ENCODE measurements around the gene CASK.

Gene CASK

GRCh38 chrX:41857670-41858069, 65.7 kb downstream of the CASK start:
- no peak for DNase-seq (ENCODE audit: low read depth, low spot score)
- H3K27ac ChIP-seq = no peak overlapping the region

GRCh38 chrX:41846714-41847113, 76.6 kb downstream of the CASK start:
- no peak for DNase-seq (ENCODE audit: low read depth, low spot score)
- no peak overlapping the region for H3K27ac ChIP-seq

- no peak for DNase-seq (ENCODE audit: low read depth, low spot score)
- H3K27ac ChIP-seq = no peak overlapping the region
Observed at GRCh38 chrX:41837270-41837944, 85.9 kb downstream of the CASK start.

GRCh38 chrX:41828826-41829225, 94.5 kb downstream of the CASK start:
- DNase-seq (ENCODE audit: low read depth, low spot score) = no peak
- no peak overlapping the region for H3K27ac ChIP-seq

GRCh38 chrX:41827886-41828285, 95.5 kb downstream of the CASK start:
- H3K27ac ChIP-seq = no peak overlapping the region
- no peak for DNase-seq (ENCODE audit: low read depth, low spot score)

GRCh38 chrX:41825796-41826195, 97.6 kb downstream of the CASK start:
- H3K27ac ChIP-seq = no peak overlapping the region
- DNase-seq (ENCODE audit: low read depth, low spot score) = no peak

GRCh38 chrX:41824551-41824950, 98.8 kb downstream of the CASK start:
- no peak for DNase-seq (ENCODE audit: low read depth, low spot score)
- no peak overlapping the region for H3K27ac ChIP-seq

- DNase-seq (ENCODE audit: low read depth, low spot score) = no peak
- H3K27ac ChIP-seq = no peak overlapping the region
Observed at GRCh38 chrX:41823402-41823801, 100.0 kb downstream of the CASK start.

- H3K27ac ChIP-seq = no peak overlapping the region
- DNase-seq (ENCODE audit: low read depth, low spot score) = no peak
Observed at GRCh38 chrX:41822892-41823291, 100.5 kb downstream of the CASK start.

GRCh38 chrX:41808047-41808446, 115.3 kb downstream of the CASK start:
- no peak overlapping the region for H3K27ac ChIP-seq
- DNase-seq (ENCODE audit: low read depth, low spot score) = no peak

GRCh38 chrX:41802958-41803357, 120.4 kb downstream of the CASK start:
- H3K27ac ChIP-seq = no peak overlapping the region
- DNase-seq (ENCODE audit: low read depth, low spot score) = no peak

- DNase-seq (ENCODE audit: low read depth, low spot score) = no peak
- no peak overlapping the region for H3K27ac ChIP-seq
Observed at GRCh38 chrX:41799661-41800060, 123.7 kb downstream of the CASK start.

- no peak overlapping the region for H3K27ac ChIP-seq
- no peak for DNase-seq (ENCODE audit: low read depth, low spot score)
Observed at GRCh38 chrX:41796577-41796976, 126.8 kb downstream of the CASK start.

GRCh38 chrX:41796046-41796445, 127.3 kb downstream of the CASK start:
- DNase-seq (ENCODE audit: low read depth, low spot score) = no peak
- H3K27ac ChIP-seq = no peak overlapping the region

- DNase-seq (ENCODE audit: low read depth, low spot score) = no peak
- H3K27ac ChIP-seq = no peak overlapping the region
Observed at GRCh38 chrX:41789374-41789773, 134.0 kb downstream of the CASK start.

- H3K27ac ChIP-seq = no peak overlapping the region
- DNase-seq (ENCODE audit: low read depth, low spot score) = no peak
Observed at GRCh38 chrX:41785685-41786084, 137.7 kb downstream of the CASK start.

GRCh38 chrX:41781500-41781899, 141.9 kb downstream of the CASK start:
- no peak overlapping the region for H3K27ac ChIP-seq
- DNase-seq (ENCODE audit: low read depth, low spot score) = no peak

- DNase-seq (ENCODE audit: low read depth, low spot score) = no peak
- H3K27ac ChIP-seq = peak overlapping the region; percentile 55
Observed at GRCh38 chrX:41779941-41780340, 143.4 kb downstream of the CASK start.

GRCh38 chrX:41779030-41779564, 144.3 kb downstream of the CASK start:
- DNase-seq (ENCODE audit: low read depth, low spot score) = peak; percentile 53
- H3K27ac ChIP-seq = peak overlapping the region; percentile 55

GRCh38 chrX:41761702-41762101, 161.7 kb downstream of the CASK start:
- DNase-seq (ENCODE audit: low read depth, low spot score) = no peak
- no peak overlapping the region for H3K27ac ChIP-seq

- DNase-seq (ENCODE audit: low read depth, low spot score) = no peak
- H3K27ac ChIP-seq = no peak overlapping the region
Observed at GRCh38 chrX:41761169-41761568, 162.2 kb downstream of the CASK start.

- no peak for DNase-seq (ENCODE audit: low read depth, low spot score)
- H3K27ac ChIP-seq = no peak overlapping the region
Observed at GRCh38 chrX:41759817-41760216, 163.5 kb downstream of the CASK start.

All from epithelial cell of prostate (primary cell).